HepG2 (cell line): ENCODE data around the gene ZNF500. TPM values are rescaled to one million over a fixed set of nuclear protein-coding genes. Genes with fewer than 3 reads are reported as not detected.

Experiments used
- AKAP8 ChIP-seq: sonication (generic); formaldehyde crosslinking; IDR thresholded peaks from 2 replicates; pipeline ENCODE4 v1.5.1; 2020; ENCODE audit warnings: mild to moderate bottlenecking, missing genetic modification reagents
- ATRX ChIP-seq: sonication (generic); formaldehyde crosslinking; IDR thresholded peaks from 2 replicates; pipeline ENCODE4 v1.4.0; 2020; ENCODE audit warnings: missing genetic modification reagents, borderline replicate concordance
- NFYC ChIP-seq: IDR thresholded peaks from 2 replicates; pipeline ENCODE4 v1.6.1; 2016; ENCODE audit warnings: missing genetic modification reagents, missing compliant biosample characterization
- SETDB1 ChIP-seq: sonication (generic); formaldehyde crosslinking; IDR thresholded peaks from 2 replicates; pipeline ENCODE4 v1.5.1; 2020; ENCODE audit warnings: missing genetic modification reagents, mild to moderate bottlenecking, borderline replicate concordance
- SOX5 ChIP-seq: IDR thresholded peaks from 2 replicates; pipeline ENCODE4 v1.6.1; 2016; ENCODE audit warnings: borderline replicate concordance
- SRSF9 ChIP-seq: fragments of 200-400 bp; formaldehyde crosslinking; IDR thresholded peaks from 2 replicates; pipeline ENCODE4 v1.6.1; 2018; ENCODE audit warnings: borderline replicate concordance, mild to moderate bottlenecking, low read depth, low read length; ENCODE audit not compliant: insufficient read depth, poor library complexity, severe bottlenecking
- TCF12 ChIP-seq, 2 experiments: fragments of 450-650 bp in 1 of 2; sonication (generic) in 1 of 2; formaldehyde crosslinking in 1 of 2; IDR thresholded peaks; 2 replicates each; pipeline versions ENCODE4 v1.6.1 to v1.8.0; 2017 to 2022; ENCODE audit warnings: antibody characterized with exemption in 1 of 2, mild to moderate bottlenecking in 1 of 2, missing genetic modification reagents in 1 of 2, moderate library complexity in 1 of 2
- TP53 ChIP-seq: sonication (generic); formaldehyde crosslinking; conservative IDR thresholded peaks from 2 replicates; pipeline ENCODE4 v1.4.0; 2020; ENCODE audit warnings: missing genetic modification reagents
- ZBTB20 ChIP-seq: sonication (generic); formaldehyde crosslinking; IDR thresholded peaks from 2 replicates; pipeline ENCODE4 v1.8.1; 2023; ENCODE audit warnings: missing genetic modification reagents, low read depth, mild to moderate bottlenecking, borderline replicate concordance
- ZBTB8A ChIP-seq: sonication (generic); formaldehyde crosslinking; IDR thresholded peaks from 2 replicates; pipeline ENCODE4 v1.4.0; 2020; ENCODE audit warnings: mild to moderate bottlenecking, low read depth, missing genetic modification reagents, borderline replicate concordance
- ZNF343 ChIP-seq: sonication (generic); formaldehyde crosslinking; IDR thresholded peaks from 2 replicates; pipeline ENCODE4 v1.4.0; 2020; ENCODE audit warnings: mild to moderate bottlenecking, missing genetic modification reagents
- ZNF383 ChIP-seq: sonication (generic); formaldehyde crosslinking; IDR thresholded peaks from 2 replicates; pipeline ENCODE4 v1.4.0; 2020; ENCODE audit warnings: missing genetic modification reagents, mild to moderate bottlenecking, borderline replicate concordance
- ZNF430 ChIP-seq: sonication (generic); formaldehyde crosslinking; IDR thresholded peaks from 2 replicates; pipeline ENCODE4 v1.9.0; 2021; ENCODE audit warnings: mild to moderate bottlenecking, missing genetic modification reagents
- polyA plus RNA-seq, 8 experiments: library from polyadenylated mRNA; depleted of rRNA in 3 of 8; stranded (reverse) in 7 of 8; unstranded in 1 of 8; fragments of >200 nt; fragmentation: Illumina TruSeq in 4 of 8; extraction: Trizol in 4 of 8; gene quantifications; 2 replicates each; pipeline versions ENCODE4 v1.2.1 to v1.2.3, GENCODE V29; 2011 to 2016; ENCODE audit warnings: low read depth in 4 of 8, missing spikeins in 1 of 8, mixed read lengths in 1 of 8; ENCODE audit not compliant: insufficient read depth in 1 of 8
- total RNA-seq, 5 experiments: library from RNA; depleted of rRNA; stranded (reverse); fragments of >200 nt; fragmentation: Illumina TruSeq; extraction: Trizol; gene quantifications; 2 replicates each; pipeline ENCODE4 v1.2.3, GENCODE V29; 2016; ENCODE audit warnings: low read depth in 1 of 5
- TF ChIP-seq, protein P1 (sequence below): sonication (generic); formaldehyde crosslinking; IDR thresholded peaks from 2 replicates; pipeline ENCODE4 v1.5.1; 2020; ENCODE audit warnings: mild to moderate bottlenecking, missing genetic modification reagents, borderline replicate concordance
- TF ChIP-seq, protein P2 (sequence below): sonication (generic); formaldehyde crosslinking; IDR thresholded peaks from 2 replicates; pipeline ENCODE4 v1.4.0; 2020; ENCODE audit warnings: missing genetic modification reagents
- TF ChIP-seq, protein P3 (sequence below): sonication (generic); formaldehyde crosslinking; IDR thresholded peaks from 2 replicates; pipeline ENCODE4 v1.8.0; 2022; ENCODE audit warnings: mild to moderate bottlenecking, missing genetic modification reagents, moderate library complexity
- TF ChIP-seq, protein P4 (sequence below): sonication (generic); formaldehyde crosslinking; IDR thresholded peaks from 2 replicates; pipeline ENCODE4 v1.4.0; 2020; ENCODE audit warnings: missing genetic modification reagents

Gene ZNF500
- total and polyA plus RNA-seq, 2 of the 13 experiments (the other 11 are each of a cell fraction or from before 2014, with no cell fraction given), result 6.1 to 12.2 TPM

DNA sequence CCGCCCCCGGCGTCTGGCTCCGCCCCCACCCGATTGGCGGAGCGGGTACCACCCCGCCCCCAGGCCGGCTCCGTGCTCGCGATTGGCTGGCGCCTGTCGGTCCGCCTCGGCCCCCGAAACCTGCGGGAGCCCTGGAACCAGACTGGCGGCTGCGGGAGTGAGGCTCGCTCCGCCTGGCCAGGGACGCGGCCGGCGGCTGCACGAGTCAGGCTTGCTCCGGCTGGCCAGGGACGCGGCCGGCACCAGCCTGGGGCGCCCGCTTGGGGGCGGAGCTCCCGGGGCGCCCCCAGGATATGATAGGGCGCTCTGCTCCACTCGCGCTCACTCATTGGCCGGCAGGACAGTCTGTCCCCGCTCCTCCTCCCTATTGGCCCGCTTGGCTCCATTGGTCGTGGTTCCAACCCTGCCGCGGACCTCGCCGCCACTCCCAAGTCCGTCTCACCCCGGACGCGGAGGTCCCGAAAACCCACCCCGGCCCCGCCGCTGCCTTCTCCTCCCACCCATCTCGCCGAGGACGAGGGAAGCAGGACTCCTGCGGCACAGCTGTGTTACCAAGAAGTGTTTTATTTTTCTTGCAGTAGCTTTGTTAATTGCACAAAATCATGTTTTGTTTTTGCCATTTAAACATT is 35.8 kb upstream of the ZNF500 start (continued):
- no peak for TF ChIP-seq AKAP8 (CRISPR knock-in tag)
- no peak for TF ChIP-seq ATRX (CRISPR knock-in tag)
- no peak for TF ChIP-seq ZBTB20 (CRISPR knock-in tag)
- no peak for TF ChIP-seq ZNF383 (CRISPR knock-in tag)
- no peak for TF ChIP-seq ZNF343 (CRISPR knock-in tag)
- no peak for TF ChIP-seq TCF12 (IDR thresholded peaks at IDR 0.05)
- TF ChIP-seq TCF12 (CRISPR knock-in tag; IDR thresholded peaks at IDR 0.05), result no peak
- peak; percentile 79; the same call in 1 of the 2 replicates for TF ChIP-seq ZBTB8A (CRISPR knock-in tag)
- TF ChIP-seq TP53 (CRISPR knock-in tag), result no peak
- TF ChIP-seq, protein P1, sequence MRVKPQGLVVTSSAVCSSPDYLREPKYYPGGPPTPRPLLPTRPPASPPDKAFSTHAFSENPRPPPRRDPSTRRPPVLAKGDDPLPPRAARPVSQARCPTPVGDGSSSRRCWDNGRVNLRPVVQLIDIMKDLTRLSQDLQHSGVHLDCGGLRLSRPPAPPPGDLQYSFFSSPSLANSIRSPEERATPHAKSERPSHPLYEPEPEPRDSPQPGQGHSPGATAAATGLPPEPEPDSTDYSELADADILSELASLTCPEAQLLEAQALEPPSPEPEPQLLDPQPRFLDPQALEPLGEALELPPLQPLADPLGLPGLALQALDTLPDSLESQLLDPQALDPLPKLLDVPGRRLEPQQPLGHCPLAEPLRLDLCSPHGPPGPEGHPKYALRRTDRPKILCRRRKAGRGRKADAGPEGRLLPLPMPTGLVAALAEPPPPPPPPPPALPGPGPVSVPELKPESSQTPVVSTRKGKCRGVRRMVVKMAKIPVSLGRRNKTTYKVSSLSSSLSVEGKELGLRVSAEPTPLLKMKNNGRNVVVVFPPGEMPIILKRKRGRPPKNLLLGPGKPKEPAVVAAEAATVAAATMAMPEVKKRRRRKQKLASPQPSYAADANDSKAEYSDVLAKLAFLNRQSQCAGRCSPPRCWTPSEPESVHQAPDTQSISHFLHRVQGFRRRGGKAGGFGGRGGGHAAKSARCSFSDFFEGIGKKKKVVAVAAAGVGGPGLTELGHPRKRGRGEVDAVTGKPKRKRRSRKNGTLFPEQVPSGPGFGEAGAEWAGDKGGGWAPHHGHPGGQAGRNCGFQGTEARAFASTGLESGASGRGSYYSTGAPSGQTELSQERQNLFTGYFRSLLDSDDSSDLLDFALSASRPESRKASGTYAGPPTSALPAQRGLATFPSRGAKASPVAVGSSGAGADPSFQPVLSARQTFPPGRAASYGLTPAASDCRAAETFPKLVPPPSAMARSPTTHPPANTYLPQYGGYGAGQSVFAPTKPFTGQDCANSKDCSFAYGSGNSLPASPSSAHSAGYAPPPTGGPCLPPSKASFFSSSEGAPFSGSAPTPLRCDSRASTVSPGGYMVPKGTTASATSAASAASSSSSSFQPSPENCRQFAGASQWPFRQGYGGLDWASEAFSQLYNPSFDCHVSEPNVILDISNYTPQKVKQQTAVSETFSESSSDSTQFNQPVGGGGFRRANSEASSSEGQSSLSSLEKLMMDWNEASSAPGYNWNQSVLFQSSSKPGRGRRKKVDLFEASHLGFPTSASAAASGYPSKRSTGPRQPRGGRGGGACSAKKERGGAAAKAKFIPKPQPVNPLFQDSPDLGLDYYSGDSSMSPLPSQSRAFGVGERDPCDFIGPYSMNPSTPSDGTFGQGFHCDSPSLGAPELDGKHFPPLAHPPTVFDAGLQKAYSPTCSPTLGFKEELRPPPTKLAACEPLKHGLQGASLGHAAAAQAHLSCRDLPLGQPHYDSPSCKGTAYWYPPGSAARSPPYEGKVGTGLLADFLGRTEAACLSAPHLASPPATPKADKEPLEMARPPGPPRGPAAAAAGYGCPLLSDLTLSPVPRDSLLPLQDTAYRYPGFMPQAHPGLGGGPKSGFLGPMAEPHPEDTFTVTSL (CRISPR knock-in tag), result no peak
- TF ChIP-seq, protein P2, sequence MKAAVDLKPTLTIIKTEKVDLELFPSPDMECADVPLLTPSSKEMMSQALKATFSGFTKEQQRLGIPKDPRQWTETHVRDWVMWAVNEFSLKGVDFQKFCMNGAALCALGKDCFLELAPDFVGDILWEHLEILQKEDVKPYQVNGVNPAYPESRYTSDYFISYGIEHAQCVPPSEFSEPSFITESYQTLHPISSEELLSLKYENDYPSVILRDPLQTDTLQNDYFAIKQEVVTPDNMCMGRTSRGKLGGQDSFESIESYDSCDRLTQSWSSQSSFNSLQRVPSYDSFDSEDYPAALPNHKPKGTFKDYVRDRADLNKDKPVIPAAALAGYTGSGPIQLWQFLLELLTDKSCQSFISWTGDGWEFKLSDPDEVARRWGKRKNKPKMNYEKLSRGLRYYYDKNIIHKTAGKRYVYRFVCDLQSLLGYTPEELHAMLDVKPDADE (CRISPR knock-in tag), result 0 out of 2 replicates have a peak, but pooled peaks have one; percentile 72
- TF ChIP-seq, protein P3, sequence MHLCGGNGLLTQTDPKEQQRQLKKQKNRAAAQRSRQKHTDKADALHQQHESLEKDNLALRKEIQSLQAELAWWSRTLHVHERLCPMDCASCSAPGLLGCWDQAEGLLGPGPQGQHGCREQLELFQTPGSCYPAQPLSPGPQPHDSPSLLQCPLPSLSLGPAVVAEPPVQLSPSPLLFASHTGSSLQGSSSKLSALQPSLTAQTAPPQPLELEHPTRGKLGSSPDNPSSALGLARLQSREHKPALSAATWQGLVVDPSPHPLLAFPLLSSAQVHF, result no peak
- TF ChIP-seq SRSF9, result no peak
- no peak for TF ChIP-seq SETDB1 (CRISPR knock-in tag)
- 0 out of 2 replicates have a peak, but pooled peaks have one; percentile 10 for TF ChIP-seq SOX5
- TF ChIP-seq ZNF430, result peak; percentile 48; the same call in 1 of the 2 replicates
- TF ChIP-seq, protein P4, sequence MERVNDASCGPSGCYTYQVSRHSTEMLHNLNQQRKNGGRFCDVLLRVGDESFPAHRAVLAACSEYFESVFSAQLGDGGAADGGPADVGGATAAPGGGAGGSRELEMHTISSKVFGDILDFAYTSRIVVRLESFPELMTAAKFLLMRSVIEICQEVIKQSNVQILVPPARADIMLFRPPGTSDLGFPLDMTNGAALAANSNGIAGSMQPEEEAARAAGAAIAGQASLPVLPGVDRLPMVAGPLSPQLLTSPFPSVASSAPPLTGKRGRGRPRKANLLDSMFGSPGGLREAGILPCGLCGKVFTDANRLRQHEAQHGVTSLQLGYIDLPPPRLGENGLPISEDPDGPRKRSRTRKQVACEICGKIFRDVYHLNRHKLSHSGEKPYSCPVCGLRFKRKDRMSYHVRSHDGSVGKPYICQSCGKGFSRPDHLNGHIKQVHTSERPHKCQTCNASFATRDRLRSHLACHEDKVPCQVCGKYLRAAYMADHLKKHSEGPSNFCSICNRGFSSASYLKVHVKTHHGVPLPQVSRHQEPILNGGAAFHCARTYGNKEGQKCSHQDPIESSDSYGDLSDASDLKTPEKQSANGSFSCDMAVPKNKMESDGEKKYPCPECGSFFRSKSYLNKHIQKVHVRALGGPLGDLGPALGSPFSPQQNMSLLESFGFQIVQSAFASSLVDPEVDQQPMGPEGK (CRISPR knock-in tag), result peak; percentile 56
- peak; percentile 93 for TF ChIP-seq NFYC (CRISPR knock-in tag)
